Measurements from ENCODE around the gene R3HDM2.

- TF ChIP-seq CTCF (IDR thresholded peaks at IDR 0.05) = no peak
- no peak for TF ChIP-seq POLR2A (IDR thresholded peaks at IDR 0.05)
- no peak for TF ChIP-seq EP300 (IDR thresholded peaks at IDR 0.05; ENCODE audit: low read depth)
- TF ChIP-seq POLR2AphosphoS5 (IDR thresholded peaks at IDR 0.05) = no peak
These were observed 45.3 kb downstream of the R3HDM2 start for GRCh38 chr12:57385586-57385985.

Measured in transverse colon (tissue), 4 donors.